NCI-H446 treated with DMSO at 0.1 percent for 48 hours (cell line): ENCODE measurements around the gene KTN1.

Source experiments
- DNase-seq: peaks from one replicate; lab custom pipeline; 2025; lab: John Stamatoyannopoulos, UW

KTN1 gene

DNA sequence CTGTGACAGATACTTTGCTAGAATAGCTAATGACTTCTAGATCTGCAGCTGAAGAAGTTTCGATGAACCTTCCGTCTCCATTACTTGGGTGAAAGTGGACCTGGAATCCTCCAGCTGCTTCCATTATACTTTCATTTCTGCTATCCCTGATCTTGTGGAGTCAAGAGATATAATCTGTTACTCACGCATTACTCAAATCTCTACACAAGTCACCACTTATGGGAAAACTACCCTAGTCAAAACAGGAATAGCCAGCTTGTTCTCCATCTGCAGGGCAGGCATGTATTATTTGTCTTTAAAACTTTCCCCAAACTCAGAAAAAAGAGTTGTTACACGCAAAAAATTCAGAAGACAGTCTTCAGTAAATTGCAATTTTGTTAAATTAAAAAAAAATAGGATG lies 2.8 kb upstream of the KTN1 start:
- DNase-seq, result no peak

DNA sequence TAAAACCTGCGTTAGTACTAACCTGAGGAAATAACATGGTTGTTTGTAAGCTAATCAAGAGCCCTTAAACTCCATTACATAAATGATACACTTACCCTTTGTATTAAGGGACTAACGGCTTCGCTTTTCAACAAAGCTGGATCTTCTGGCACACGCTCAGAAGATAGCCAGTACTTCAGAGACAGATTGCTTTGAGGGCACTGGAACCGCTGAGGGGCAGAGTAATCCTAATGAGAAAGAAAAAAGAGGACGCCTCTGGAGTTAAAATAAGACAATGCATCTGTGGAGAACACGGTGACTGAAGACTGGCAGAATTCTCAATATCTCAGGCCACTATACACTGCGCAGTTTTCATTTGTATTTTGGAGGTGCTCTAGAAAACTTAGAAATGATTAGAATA lies 1.5 kb upstream of the KTN1 start:
- DNase-seq, result no peak

DNA sequence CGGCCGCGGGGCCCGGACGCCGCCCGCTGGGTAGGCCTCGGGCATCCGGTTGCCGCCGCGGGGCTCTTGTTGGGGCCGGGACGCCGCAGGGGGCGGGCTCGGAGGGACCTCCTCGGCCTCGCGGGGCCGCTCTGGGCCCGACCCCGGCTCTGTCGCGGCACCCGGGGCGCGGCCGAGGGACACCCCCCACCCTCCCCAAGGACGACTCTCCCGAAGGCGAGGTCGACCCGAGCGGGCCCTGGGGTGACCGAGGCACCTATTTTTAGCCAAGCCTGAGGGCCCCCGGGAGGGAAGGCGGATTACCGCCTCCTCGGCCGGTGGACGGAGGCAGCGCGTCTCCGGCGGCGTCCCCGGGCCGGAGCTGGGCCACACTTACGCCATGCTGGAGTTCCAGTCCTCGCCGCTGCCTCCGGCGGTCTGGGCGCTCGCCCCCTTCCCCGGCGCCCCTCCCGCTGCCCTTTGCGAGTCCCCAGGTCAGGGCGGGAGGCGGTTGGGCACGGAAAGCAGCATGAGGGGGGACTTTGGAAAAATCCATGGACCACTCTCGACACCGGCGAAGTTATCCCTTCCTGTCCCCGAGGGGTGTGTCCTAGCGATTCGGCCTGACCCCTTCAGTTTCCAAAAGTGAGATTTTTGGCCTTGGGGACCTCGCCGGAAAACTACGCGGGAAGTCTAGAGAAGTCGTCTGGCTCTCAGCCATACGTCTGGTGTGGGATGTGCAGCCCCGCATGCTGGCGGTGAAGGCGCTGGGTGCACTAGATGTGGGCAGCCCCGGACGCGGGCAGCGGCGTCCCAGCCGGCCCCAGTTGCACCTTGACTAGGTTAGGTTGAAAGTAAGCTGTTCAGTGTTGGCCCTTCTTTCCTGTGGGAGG lies 699 bp downstream of the KTN1 start:
- DNase-seq, result no peak

DNA sequence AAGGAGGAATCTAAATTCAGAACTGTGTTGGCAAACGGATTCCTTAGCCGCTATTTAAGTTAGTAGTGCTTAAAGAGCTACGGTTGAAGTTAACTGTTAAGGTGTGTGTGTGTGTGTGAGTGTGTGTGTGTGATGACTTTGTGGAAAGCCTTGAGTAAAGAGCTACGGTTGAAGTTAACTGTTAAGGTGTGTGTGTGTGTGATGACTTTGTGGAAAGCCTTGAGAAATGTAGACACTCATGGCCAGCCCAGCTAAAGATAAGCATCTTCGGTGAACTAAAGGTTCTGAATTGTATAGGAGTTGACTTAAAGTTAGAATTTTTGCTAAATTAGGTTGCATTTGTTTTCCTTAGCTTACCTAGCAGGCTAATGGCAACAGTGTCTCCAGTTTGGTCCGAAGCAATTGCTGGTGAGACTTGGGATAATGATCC lies 1.4 kb downstream of the KTN1 start:
- DNase-seq, result no peak

DNA sequence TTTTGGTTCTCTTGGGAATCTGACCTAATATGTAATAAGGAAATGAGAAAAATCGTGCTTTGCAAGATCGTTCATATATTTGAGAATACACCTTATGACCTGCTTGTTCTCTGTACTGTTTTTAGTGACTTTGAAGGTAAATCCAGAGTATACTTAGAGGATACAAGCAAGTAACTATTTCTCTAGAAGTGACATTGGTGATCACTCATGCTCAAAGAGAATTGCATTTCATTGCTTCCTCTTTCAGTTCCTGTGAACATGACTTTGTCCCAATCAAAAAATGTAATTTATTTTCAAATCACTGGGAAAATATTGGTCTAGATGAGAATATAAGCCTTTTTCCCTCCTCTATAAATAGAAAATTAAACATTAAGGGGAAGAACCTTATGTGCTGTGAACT lies 2.7 kb downstream of the KTN1 start:
- DNase-seq, result no peak

DNA sequence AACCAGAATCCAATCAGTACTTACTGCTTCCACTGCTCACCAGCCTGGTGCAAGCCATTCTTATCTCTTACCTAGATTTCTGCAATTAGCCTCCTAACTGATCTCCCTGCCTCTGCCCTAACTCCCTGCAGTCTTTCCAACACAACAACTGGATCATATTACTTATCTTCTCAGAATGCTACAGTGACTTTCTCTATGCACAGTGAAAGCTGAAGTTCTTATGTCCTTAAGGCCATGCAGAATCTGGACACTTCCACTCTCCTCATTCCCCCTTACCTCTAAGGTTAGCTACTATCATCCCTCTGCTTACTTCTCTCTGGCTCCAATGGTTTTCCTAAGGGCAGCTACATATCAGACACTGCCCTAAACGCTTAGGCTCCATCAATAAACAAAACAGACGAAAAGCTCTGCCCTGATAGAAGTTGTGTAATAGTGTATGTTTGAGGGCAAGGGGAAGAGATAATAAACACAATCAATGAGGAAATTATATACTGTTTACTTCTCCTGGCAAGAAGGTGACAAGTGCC lies 4.0 kb downstream of the KTN1 start:
- DNase-seq, result no peak

DNA sequence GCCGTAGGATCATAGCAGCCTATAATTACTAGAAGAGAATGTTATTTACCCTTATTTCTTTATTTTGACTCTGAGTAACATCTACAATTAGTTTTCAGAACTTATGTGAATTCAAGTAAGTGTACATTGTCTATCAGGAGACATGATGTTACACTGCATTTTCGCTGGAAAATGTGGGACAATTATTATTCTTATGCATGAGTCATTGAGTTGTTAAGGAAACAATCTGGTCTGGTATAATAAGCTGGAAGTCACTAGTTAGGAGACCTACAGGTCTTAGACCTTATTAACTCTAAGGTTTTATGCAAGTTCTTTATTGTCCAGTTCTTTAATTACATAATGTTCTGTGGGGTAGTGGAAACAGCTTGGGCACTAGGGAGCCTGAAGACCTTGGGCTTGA lies 5.8 kb downstream of the KTN1 start:
- DNase-seq, result peak; percentile 10

DNA sequence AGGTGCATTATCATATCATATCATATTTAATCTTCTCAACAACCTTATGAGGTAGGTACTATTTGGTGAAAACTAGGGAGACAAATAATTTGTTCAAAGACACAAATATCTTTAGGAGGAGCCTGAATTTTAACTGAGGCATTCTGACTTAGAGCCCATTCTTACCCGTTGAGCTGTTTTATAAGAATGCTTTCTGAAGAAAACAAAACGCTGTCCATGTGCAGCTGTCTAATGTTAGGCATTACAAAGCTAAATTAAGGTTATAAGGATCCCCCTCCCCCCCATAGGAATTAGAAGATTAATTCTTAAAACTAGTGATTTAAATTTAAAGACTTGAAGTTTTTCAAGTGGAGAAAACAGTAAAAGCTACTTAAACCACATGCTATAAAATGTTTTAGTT lies 6.4 kb downstream of the KTN1 start:
- DNase-seq, result no peak

DNA sequence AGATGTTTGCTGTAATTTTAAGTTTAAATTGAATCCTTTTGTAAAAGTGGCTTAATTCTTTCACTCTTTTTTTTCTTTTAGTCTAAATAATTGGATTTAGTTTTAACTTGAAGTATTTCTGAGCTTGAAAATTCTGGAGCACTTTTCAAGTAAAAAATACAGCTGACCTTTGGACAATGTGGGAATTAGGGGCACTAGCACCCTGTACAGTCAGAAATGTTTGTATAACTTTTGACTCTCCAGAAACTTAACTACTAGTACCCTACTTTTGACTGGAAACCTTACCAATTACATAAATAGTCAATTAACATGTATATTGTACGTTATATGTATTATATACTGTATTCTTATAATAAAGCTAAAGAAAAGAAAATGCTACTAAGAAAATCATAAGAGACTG lies 7.8 kb downstream of the KTN1 start:
- no peak for DNase-seq

DNA sequence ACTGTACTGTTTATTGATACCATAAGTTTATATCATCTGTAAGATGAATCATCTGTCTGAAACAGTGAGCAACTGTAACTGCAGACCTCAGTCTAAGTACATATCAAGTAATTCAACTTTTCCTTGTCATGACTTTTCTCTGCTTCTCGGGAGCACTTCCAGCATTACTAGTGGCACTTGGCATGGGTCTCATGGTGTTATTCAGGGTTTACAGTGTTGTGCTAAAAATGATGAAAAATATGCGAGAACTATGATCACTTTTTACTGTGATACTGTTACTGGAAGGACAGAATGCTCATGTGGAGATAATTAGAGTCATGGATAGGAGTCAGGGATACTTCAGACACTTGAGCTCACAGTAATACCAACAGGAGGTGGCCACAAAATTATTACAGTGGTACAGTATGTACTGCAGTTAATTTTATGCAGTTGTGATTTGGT lies 8.3 kb downstream of the KTN1 start:
- no peak for DNase-seq

DNA sequence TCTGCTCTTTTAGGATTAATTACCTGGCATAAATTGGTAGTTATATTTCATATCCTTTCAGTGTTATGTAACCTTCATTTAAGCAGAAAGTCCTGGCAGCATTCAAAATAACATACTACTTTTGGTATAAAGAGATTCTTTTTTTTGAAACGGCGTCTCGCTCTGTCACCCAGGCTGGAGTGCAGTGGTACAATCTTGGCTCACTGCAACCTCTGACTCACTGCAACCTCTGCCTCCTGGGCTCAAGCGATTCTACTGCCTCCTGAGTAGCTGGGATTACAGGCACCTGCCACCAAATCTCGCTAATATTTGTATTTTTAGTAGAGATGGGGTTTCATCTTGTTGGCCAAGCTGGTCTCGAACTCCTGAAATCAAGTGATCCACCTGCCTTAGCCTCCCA lies 9.2 kb downstream of the KTN1 start:
- no peak for DNase-seq

DNA sequence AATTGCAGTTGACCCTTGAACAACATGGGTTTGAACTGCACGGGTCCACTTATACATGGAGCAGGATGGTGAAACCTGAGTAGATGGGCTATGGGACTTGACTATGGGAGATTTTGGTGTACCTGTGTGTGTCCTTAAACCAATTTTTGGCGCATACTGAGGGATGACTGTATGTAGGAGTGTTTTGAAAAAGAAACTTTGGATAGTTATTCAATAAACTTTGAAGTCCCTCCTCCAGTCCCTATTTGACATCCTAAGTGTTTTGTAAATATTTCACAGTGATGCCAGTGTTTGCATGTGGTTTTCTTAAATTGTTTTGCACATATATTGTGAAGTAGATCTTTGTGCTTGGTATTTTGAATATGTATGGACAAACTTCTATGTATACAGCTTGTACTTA lies 12.4 kb downstream of the KTN1 start:
- no peak for DNase-seq

DNA sequence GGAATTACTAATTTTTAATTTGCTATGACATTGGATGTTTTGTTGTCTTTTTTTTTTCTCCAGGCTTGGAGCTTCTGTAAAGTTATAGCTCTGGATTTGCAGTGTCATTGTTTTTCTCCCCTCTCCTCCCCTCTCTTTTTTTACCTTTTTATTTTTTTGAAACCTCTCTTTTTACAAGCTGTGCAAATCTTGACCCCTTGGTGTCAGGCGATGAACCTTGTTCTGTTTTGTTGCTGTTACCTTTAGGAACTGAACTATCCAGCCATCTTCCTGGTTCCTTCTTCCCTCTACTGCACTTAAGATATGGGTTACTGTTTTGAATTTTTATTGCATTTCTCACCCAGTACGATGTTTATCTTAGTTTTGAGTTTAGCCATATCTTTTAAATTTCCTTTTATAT lies 13.7 kb downstream of the KTN1 start:
- DNase-seq, result no peak

DNA sequence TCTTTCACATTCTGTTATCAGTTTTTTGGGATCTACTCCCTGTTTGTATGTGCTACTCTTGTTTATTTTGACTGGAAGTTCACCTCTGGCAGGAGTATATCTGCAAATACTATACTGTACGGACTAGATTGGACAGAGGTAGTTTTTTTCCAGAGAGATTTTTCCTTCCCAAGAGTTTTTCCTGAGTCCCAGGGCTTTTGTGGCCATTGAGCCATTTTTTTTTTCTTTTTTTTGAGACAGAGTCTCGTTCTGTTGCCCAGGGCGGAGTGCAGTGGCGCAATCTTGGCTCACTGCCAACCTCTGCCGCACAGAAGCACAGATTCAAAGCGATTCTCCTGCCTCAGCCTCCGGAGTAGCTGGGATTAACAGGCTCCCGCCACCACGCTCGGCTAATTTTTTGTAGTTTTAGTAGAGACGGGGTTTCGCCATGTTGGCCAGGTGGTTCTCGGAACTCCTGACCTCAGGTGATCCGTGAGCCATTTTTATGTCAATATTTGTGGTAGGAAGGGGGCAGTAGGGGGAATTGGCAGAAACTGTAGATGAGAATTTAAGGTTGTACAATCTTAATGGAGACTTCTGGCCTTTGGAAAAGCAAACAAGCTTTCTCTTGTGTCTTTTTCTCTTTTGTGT lies 19.4 kb downstream of the KTN1 start:
- peak; percentile 22 for DNase-seq

DNA sequence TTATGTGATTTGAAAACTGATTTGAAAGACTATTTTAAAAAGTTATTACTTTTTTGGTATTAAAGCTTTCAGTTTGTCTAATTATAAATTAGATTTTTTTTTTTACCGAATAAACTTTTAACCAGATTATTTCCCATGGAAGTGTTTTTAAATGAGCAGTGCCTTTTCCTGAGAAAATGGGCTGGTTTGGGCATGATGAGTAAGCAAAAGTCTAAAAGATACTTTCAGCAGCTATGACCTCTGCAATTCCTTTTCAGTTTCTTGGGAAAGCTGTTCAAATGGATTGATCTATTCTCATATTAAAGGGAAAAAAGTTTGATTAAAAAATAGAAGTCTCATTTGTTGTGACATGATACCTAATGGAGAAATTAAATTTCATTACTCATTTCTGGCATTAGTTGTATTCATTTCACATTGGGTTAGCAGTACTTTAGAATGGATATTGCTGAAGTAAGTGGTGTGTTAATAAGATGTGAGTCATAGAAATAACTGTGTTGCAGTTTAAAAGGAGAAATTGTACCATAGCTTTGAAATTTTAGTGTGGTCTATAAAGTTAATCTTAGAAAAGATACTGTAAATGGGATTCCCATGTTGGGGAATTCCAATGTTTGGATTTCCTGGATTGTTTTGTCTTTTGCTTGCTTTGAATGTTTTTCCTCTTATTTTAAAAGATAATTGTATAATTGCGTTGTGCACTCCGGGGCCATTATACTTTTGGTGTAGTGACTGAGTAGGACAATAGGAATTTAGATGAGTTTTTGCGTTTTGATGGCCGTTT lies 21.0 kb downstream of the KTN1 start:
- peak; percentile 39 for DNase-seq

DNA sequence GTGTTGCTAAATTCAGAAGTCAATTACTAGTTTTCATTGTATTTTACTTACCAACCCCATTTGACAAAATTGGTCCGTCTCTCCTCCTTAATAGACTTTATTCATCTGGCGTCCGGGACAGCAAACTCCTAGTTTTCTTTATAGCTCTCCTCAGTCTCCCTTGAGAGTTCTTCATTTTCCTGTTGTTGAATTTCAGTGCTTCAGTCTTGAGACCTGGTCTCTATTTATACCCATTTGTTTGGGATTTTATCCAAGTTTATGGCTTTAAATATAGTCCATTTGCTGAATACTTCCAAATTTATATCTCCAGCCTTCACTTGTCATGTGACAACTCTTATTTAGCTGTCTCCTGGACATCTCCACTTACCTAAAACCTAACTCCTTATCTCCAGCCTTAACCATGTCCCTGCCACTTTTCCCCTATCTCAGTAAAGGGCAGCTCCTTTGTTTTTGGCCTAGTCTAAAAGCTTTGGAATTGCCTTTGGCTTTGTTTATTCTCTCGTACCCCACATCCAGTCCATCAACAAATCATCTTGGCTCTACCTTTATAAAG lies 23.5 kb downstream of the KTN1 start:
- DNase-seq, result no peak

DNA sequence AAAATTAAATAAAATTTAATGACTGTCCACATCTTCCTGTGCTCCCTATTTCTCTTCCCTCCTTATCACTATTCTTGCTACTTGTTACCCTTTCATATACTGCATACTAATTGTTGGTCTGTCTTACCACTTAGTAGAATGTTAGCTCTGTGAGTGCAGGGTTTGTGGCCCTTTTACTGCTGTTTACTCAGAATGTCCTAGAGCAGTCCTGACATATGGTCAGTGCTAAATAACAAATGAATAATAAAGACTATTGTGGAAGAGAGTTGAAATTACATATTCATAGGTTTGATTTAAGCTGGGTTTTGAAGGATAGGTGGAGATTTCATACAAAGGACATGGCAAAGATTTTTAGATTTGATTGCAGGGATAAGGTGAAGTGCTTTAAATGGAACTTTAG lies 24.5 kb downstream of the KTN1 start:
- no peak for DNase-seq

DNA sequence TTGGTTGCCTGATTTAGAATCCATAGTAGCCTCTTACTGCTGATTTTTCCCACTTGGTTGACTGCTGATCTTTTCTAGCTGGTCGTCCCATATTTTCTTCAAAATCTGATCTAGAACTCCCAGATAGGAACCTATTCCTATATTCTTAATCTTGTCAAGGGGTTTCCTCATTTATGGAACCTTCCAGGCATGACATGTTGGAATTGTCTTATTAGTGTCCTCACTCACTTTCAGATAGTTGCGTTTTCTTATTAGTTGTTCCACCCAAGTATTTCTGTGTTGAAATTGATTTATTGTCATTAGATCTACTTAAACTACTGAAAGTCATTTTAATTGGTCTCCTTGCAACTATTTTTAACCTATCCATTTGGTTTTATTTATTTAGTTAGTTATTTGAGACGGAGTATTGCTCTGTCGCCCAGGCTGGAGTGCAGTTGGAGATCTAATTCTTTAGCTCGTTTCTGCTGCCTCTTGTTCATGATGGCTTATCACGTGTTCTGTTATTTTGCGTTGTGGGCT lies 25.0 kb downstream of the KTN1 start:
- DNase-seq, result no peak

DNA sequence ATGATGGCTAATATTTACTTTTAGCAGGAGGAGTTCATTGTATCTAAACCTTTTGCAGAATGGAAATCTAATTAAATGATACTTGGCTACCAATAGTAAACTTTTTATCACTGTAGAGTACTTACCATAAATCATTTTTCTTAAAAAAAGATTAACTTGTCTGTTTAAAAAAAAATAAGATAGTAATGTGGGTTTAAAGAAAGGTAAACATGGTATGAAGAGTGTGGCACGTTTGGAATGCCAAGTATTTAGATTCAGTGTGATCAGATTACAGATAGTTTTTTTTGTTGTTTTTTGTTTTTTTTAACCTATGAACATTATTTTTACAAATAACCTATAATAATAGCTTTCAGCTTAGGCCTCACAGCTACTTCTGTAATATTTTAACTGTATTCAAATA lies 25.8 kb downstream of the KTN1 start:
- DNase-seq, result no peak

DNA sequence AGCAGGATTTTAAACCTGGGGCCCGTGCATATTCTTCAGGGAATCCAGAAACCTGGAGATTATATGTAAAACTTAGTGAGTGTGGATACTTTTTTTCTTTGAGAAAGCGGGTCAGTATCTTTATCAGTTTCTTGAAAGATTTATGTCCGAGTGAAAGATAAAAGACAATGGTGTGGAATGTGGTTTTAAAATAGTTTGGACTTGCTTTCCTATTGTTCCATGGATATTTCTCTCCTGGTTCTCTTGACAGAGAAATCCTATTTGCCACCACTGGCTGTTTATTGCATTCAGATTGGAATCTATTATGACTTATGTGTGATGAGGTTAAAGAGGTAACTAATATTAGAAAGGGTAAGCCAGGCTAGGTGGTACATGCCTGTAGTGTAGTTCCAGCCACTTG lies 27.4 kb downstream of the KTN1 start:
- DNase-seq, result no peak

DNA sequence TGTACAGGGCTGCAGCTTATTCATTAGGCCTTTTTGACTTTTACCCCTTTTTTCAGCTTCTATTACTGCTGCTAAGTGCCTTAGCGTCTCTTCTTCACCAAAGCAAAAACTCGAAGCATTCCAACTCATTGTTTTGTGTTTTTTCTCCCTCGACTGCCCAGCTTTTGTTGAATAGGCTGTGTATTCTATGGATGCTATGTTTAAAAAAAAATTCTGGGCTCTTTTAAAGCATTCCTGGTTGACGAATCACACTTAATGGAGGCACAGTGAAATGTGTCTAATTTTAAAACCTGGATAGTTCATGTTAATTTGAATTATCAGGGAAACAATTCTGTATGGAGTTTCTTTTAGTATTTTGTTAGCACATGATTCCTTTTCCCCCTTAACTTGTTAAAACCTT lies 29.7 kb downstream of the KTN1 start:
- DNase-seq, result no peak

DNA sequence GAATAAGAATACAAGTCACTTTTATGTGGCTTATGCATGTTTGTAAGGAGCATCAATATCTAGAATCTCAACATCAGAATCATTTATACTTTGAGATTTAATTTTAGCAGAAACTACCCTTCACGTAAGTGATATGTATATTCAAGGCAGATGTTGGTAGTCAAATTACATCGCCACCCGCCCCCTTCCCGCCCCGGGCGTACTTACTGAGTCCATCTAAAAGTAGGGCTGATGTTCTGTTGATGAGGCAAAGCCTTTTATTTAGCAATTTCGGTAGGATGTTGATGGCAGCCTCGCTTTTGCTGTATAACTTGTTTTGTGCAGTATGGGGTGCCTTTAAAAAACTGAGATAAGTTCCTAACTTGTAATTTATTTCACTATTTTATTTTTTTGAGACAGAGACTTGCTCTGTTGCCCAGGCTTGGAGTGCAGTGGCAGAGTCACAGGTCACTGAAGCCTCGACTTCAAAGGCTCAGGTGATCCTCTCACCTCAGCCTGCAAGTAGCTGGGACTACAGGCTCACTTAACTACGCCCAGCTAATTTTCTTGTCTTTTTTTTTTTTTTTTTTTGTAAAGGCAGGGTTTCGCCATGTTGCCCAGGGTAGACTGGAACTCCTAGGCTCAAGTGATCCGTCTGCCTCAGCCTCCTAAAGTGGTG lies 30.8 kb downstream of the KTN1 start:
- no peak for DNase-seq
